ENCODE data around the gene FAF2. TPM values are rescaled to one million over a fixed set of nuclear protein-coding genes. Genes with fewer than 3 reads are reported as not detected.
A peak's percentile ranks its signal among the peaks of the same experiment; 100 is the strongest.

FAF2 gene
- total and polyA plus RNA-seq, 10 of the 15 experiments (the other 5 are each of a cell fraction or from before 2014, with no cell fraction given): 19.0 to 45.1 (median 35.6) TPM

GRCh38 chr5:176533894-176534611 is 85.9 kb downstream of the FAF2 start (continued):
- TF ChIP-seq NKRF (conservative IDR thresholded peaks at IDR 0.05) (0 out of 2 replicates have a peak, but pooled peaks have one; percentile 37), NR2C2 (IDR thresholded peaks at IDR 0.05; ENCODE audit: borderline replicate concordance, control insufficient read depth, insufficient read length, low read depth) (no peak), CREM (IDR thresholded peaks at IDR 0.05; ENCODE audit: low read depth) (no peak), SKIL (IDR thresholded peaks at IDR 0.05; ENCODE audit: low read depth, poor library complexity, severe bottlenecking) (no peak), IKZF2 (IDR thresholded peaks at IDR 0.05) (no peak), MXI1 (IDR thresholded peaks at IDR 0.05; ENCODE audit: low read depth, low read length) (0 out of 2 replicates have a peak, but pooled peaks have one; percentile 51), ZNF622 (IDR thresholded peaks at IDR 0.05) (no peak)
- TF ChIP-seq, protein P1, sequence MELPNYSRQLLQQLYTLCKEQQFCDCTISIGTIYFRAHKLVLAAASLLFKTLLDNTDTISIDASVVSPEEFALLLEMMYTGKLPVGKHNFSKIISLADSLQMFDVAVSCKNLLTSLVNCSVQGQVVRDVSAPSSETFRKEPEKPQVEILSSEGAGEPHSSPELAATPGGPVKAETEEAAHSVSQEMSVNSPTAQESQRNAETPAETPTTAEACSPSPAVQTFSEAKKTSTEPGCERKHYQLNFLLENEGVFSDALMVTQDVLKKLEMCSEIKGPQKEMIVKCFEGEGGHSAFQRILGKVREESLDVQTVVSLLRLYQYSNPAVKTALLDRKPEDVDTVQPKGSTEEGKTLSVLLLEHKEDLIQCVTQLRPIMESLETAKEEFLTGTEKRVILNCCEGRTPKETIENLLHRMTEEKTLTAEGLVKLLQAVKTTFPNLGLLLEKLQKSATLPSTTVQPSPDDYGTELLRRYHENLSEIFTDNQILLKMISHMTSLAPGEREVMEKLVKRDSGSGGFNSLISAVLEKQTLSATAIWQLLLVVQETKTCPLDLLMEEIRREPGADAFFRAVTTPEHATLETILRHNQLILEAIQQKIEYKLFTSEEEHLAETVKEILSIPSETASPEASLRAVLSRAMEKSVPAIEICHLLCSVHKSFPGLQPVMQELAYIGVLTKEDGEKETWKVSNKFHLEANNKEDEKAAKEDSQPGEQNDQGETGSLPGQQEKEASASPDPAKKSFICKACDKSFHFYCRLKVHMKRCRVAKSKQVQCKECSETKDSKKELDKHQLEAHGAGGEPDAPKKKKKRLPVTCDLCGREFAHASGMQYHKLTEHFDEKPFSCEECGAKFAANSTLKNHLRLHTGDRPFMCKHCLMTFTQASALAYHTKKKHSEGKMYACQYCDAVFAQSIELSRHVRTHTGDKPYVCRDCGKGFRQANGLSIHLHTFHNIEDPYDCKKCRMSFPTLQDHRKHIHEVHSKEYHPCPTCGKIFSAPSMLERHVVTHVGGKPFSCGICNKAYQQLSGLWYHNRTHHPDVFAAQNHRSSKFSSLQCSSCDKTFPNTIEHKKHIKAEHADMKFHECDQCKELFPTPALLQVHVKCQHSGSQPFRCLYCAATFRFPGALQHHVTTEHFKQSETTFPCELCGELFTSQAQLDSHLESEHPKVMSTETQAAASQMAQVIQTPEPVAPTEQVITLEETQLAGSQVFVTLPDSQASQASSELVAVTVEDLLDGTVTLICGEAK (IDR thresholded peaks at IDR 0.05; ENCODE audit: borderline replicate concordance): no peak

Data from GM12878 (cell line).